Raji (cell line): ENCODE data around the gene KRT13.

Source experiments
- POLR2A ChIP-seq: IDR thresholded peaks from 2 replicates; pipeline ENCODE4 v1.6.1; 2011; ENCODE audit warnings: low read depth, low read length, control low read depth; ENCODE audit not compliant: insufficient read depth

Gene KRT13

GRCh38 chr17:41511716-41512115, 6.3 kb upstream of the KRT13 start:
- no peak for TF ChIP-seq POLR2A

GRCh38 chr17:41511116-41511515, 5.7 kb upstream of the KRT13 start:
- no peak for TF ChIP-seq POLR2A

GRCh38 chr17:41510251-41511065, 5.0 kb upstream of the KRT13 start:
- TF ChIP-seq POLR2A: no peak

DNA sequence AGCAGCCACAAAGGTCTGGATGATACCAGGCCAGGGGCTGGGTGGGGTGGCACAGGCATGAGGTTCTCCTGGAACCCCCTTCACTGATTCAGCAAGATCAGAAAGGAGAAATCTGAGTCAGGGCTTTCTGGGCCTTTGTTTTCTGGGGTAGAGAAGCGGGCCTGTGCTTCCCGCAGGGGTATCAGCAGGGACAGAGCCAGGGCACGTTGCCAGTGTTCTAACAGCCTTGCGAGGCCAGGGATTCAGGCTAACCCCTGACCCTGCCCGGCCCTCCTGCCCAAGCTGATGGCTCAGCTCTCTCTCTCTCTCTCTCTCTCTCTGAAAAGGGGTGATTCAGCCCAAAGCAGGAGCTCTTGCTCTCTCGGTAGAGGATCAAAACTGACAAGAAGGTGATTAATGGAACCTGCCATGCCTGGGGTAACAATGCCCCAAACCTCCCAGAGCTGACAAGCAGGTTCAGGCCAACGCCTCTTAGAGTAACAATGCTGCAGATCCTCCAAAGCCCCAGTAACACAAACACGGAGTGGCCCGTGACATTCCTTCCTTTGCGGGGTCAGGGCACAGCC, 2.0 kb upstream of the KRT13 start:
- TF ChIP-seq POLR2A: no peak

- TF ChIP-seq POLR2A: no peak
These were observed 676 bp upstream of the KRT13 start for GRCh38 chr17:41505809-41506767.

DNA sequence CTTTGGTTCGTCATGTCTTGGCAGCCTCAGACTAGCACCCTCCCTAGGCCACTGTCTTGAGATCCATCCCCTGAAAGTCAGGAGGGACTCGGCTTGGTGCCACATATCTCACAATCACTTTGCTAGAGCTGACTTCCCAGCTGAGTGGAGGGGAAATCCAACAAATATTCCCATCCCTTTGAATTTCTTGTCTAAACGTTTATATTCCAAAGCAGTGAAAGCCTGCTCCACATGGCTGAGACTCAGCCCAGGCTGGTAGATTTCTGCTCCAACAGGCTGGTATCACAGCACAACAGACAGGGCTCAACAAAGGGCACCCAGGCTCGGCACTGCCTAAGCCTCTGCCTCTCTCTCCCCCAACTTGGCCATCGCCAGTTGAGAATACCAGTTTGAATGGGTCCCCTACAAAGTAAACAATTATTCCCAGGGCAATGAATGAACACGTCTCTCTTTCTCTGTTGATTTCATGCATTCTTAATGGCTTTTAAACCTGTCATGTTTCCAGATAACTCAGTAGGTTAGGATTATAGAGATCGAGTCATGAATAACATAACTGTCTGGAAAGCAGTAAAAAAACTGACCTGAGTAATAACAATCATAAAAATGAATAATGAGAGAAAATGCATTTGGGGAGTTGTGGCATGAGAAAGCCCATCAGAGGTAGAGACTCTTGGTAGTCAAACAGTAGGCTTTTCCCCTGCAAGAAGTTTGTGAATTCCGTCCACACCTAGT, 1.0 kb downstream of the KRT13 start:
- no peak for TF ChIP-seq POLR2A

GRCh38 chr17:41503202-41503601, 2.2 kb downstream of the KRT13 start:
- no peak for TF ChIP-seq POLR2A

DNA sequence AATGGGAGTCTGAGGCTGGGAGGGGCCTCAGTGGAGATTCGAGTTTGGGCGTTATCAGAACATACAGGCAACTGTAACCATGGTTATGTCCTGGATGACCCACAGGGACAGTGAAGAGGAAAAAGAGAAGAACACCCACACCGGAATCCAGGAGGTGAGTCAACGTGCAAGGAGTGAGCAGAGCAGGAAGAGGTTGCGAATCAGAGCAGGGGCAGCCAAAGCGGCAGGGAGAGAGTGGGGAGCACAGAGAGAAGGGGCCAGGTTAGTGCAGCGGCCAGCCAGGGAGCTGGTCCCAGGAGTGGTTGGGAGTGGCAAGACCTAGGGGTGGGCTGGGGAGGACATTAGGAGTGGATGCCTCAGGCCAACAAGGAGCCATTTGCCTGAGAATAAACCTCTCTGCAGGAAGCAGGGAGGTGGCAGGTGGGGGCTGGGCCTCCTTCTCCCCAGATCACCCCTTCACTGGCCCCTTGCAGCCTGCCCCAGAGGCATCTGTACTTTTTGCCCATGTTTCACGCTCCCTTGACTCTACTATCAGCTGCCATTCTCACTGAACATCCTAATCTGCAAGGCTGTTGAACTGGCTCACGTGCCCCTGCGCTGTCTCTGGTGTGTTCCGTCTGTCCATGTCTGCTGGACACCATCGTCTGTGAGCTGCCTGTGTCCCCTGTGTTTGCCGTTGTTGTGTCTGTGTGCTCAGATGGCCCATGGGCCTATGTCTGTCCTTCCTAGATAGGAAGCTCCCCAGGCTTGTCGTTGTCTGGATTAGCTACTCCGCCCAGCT, 5.1 kb downstream of the KRT13 start:
- TF ChIP-seq POLR2A: no peak

DNA sequence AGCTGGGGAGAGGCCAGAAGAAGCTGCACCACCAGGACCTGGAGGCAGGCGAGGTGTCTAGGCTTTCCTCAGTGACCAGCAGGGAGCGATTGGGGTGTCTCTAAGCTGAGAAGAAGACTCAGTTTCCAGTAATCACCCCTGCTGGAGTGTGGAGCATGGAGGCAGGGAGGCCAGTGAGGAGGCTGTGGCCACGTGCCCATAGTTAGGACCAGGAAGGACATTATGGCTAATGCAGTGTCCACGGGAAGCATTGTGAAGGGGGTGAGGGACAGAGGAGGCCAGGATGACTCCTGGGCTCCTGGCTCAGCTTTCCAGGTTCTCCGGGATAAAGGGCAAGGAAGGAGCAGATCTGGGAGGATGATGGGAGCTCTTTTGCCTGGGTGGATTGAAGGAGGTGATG, 5.7 kb downstream of the KRT13 start:
- TF ChIP-seq POLR2A: no peak

DNA sequence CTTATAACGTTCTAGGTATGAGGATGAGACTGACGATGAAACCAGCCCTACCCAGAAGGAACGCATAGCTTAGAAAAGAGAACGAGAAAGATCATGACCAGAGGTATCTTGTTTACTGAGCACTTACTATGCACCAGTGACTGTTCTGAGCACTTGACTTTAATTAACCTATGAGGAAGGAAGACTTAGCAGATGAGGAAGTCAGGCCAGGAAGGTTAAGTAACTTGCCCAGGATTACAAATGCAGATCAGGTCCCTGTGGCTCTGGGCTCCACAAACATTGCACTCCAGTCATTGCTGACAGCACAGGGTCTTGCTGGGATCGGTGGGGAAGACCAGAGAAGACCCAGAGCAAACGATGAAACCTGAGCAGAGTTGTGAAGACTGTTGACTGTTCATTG, 7.1 kb downstream of the KRT13 start:
- no peak for TF ChIP-seq POLR2A

GRCh38 chr17:41496803-41497484, 8.5 kb downstream of the KRT13 start:
- peak; percentile 53 for TF ChIP-seq POLR2A

- TF ChIP-seq POLR2A: no peak
These were observed 10.9 kb downstream of the KRT13 start for GRCh38 chr17:41494524-41494923.

DNA sequence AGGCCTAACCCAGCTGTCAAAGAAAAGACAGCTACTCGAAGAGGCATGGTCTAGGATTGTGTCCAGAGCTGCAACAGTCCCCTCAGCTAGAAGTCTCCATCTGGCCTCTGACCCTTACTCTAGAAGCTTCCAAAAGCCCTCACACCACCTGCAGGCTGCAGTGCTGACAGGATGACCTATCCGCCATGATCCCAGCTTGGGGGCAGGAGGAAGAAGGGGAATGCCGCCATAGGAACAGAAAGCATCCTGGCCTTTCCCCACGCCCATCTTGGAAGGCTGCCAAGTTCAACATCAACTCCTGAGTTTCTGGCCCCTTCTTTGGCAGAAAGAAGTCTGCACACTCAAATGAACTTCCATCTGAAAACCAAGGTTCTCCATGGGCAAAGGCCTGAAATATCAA, 12.6 kb downstream of the KRT13 start:
- TF ChIP-seq POLR2A: no peak

GRCh38 chr17:41492351-41492750, 13.1 kb downstream of the KRT13 start:
- TF ChIP-seq POLR2A: no peak
